ENCODE measurements around the gene TMEM37. TPM values are rescaled to one million over a fixed set of nuclear protein-coding genes. Genes with fewer than 3 reads are reported as not detected.

Gene TMEM37
- total and polyA plus RNA-seq, 2 of the 8 experiments (the other 6 are each of a cell fraction or from before 2014, with no cell fraction given), result 11.0 to 16.2 TPM

- peaks cover 11% of the 10 kb centered on the region; the same call in 1 of the 2 replicates for H3K23me2 ChIP-seq (ENCODE audit: low read depth, low read length)
- peaks cover 0 to 2% of the 10 kb centered on the region in 2 experiments for H4K20me1 ChIP-seq (replicated peaks in 1 of 2; ENCODE audit: control insufficient read depth in 1 of 2, insufficient read depth in 2 of 2, low read length in 2 of 2)
- ChIA-PET POLR2A (ENCODE audit: partially characterized antibody) (interaction anchor here (1.0 to 4.2 kb wide), 3 partner anchors 12 to 16 kb away, joined by 4 to 22 read pairs (median 5); no protein-coding TSS in a partner anchor), CTCF (ENCODE audit: partially characterized antibody) (interaction anchor here (0.8 to 1.4 kb wide), 5 partner anchors 13 to 101 kb away, joined by 3 to 5 read pairs (median 4); no protein-coding TSS in a partner anchor)
- H3K27me3 ChIP-seq (replicated peaks in 1 of 4; ENCODE audit: control insufficient read depth in 3 of 4, extremely low read depth in 1 of 4, insufficient read depth in 3 of 4, low read length in 3 of 4), result peaks cover 0 to 14% (median 8%) of the 10 kb centered on the region in 4 experiments; a peak in 6 of 7 replicates
- no peak overlapping the region for H3K27ac ChIP-seq (ENCODE audit: low read depth, low read length)
- no peak overlapping the region; the same call in 1 of the 2 replicates for H2BK5ac ChIP-seq (ENCODE audit: low read depth, low read length)
- no peaks in the 10 kb centered on the region for H3K79me2 ChIP-seq (ENCODE audit: control insufficient read depth in 1 of 2, insufficient read depth in 2 of 2, low read length in 2 of 2)
- H2BK20ac ChIP-seq (ENCODE audit: low read length), result no peak overlapping the region
- no peak overlapping the region for H3K56ac ChIP-seq (replicated peaks; ENCODE audit: insufficient read length, low read depth, low read length)
- H4K5ac ChIP-seq (ENCODE audit: insufficient read length, low read depth, low read length), result no peak overlapping the region
- H3K9ac ChIP-seq (replicated peaks in 1 of 4; ENCODE audit: extremely low read depth in 1 of 4, low read depth in 3 of 4, low read length in 3 of 4), result no peak overlapping the region
- no peak overlapping the region for H3K4me2 ChIP-seq (ENCODE audit: insufficient read depth in 1 of 2, low read depth in 2 of 2, low read length in 2 of 2)
- H2AK5ac ChIP-seq (ENCODE audit: low read depth, low read length), result no peak overlapping the region
- peaks cover 0 to 28% (median 15%) of the 10 kb centered on the region in 4 experiments; a peak in 6 of 7 replicates for H3K4me1 ChIP-seq (replicated peaks in 1 of 4; ENCODE audit: control insufficient read depth in 3 of 4, insufficient read depth in 4 of 4, low read length in 3 of 4)
- FAIRE-seq, result no peak
- H4K8ac ChIP-seq (ENCODE audit: extremely low read depth, insufficient read depth, low read length), result 0 out of 2 replicates have a peak overlapping the region, but pooled peaks have one; percentile 51
- no peak overlapping the region for H3K18ac ChIP-seq (ENCODE audit: extremely low read depth, low read length)
- H2BK15ac ChIP-seq (ENCODE audit: low read length), result peak overlapping the region; percentile 5; the same call in 1 of the 2 replicates
- no peak for DNase-seq (ENCODE audit: low read depth in 1 of 2, low spot score in 2 of 2)
- H3K9me3 ChIP-seq (ENCODE audit: insufficient read depth in 2 of 2, low read depth in 1 of 2, low read length in 1 of 2), result no peaks in the 10 kb centered on the region
- 91% methylated on average over 5 of the region's 5 CpGs; no CpG with 5 or more reads in 1 of the 2 experiments for WGBS, 2 experiments (ENCODE audit: extremely low coverage in 1 of 2, insufficient coverage in 1 of 2, insufficient read length in 1 of 2, insufficient replicate concordance in 2 of 2, low coverage in 1 of 2, low lambda C conversion rate in 2 of 2, missing lambda C conversion rate in 1 of 2)
- no peak overlapping the region for H3K4ac ChIP-seq (replicated peaks; ENCODE audit: insufficient read length, low read depth, low read length)
- no peak overlapping the region for H3K23ac ChIP-seq (ENCODE audit: insufficient read length)
- H2BK120ac ChIP-seq (replicated peaks; ENCODE audit: low read depth, low read length), result no peak overlapping the region
- H3K4me3 ChIP-seq (ENCODE audit: extremely low read depth in 1 of 4, insufficient read depth in 2 of 4, low read depth in 3 of 4, low read length in 4 of 4), result no peak overlapping the region
- peak overlapping the region; percentile 71; the same call in 1 of the 2 replicates for H2BK12ac ChIP-seq (ENCODE audit: low read depth, low read length)
- no peak overlapping the region for H3K14ac ChIP-seq (ENCODE audit: insufficient read length)
- H2AFZ ChIP-seq (ENCODE audit: low read length), result no peak overlapping the region
- 0 out of 2 replicates have a peak, but pooled peaks cover 2% of the 10 kb centered on the region for H3K79me1 ChIP-seq (ENCODE audit: low read depth, low read length)
- H4K91ac ChIP-seq (replicated peaks; ENCODE audit: insufficient read length, low read length), result no peak overlapping the region
- H3K36me3 ChIP-seq (ENCODE audit: control insufficient read depth in 2 of 4, insufficient read depth in 4 of 4, low read length in 3 of 4), result no peaks in the 10 kb centered on the region
- no peak for TF ChIP-seq RFX5 (IDR thresholded peaks at IDR 0.05; ENCODE audit: borderline replicate concordance, low read depth, low read length)
- TF ChIP-seq NANOG (IDR thresholded peaks at IDR 0.05; ENCODE audit: insufficient read depth, low read depth, low read length, poor library complexity, severe bottlenecking), result no peak
- no peak for TF ChIP-seq FOSL1 (IDR thresholded peaks at IDR 0.05; ENCODE audit: insufficient read depth, low read depth, low read length)
- no peak for TF ChIP-seq CTBP2 (IDR thresholded peaks at IDR 0.05; ENCODE audit: borderline replicate concordance, insufficient read depth, insufficient read length, low read length)
- no peak for TF ChIP-seq TAF7 (optimal IDR thresholded peaks at IDR 0.05; ENCODE audit: borderline replicate concordance, low read depth, low read length)
- TF ChIP-seq SAP30 (IDR thresholded peaks at IDR 0.05; ENCODE audit: insufficient read depth, insufficient replicate concordance, low read length), result no peak
- TF ChIP-seq RNF2 (IDR thresholded peaks at IDR 0.05; ENCODE audit: borderline replicate concordance, low read depth, low read length, missing control alignments, poor library complexity, severe bottlenecking), result no peak
- no peak for TF ChIP-seq POLR2A (IDR thresholded peaks at IDR 0.05; ENCODE audit: control extremely low read depth in 1 of 2, low read depth in 2 of 2, low read length in 2 of 2)
- TF ChIP-seq YY1 (IDR thresholded peaks at IDR 0.05; ENCODE audit: low read depth, low read length), result no peak
- TF ChIP-seq EZH2 (IDR thresholded peaks at IDR 0.05; ENCODE audit: low read depth, low read length, severe bottlenecking), result no peak
- TF ChIP-seq HDAC6 (IDR thresholded peaks at IDR 0.05; ENCODE audit: low read depth, low read length), result no peak
- TF ChIP-seq BACH1 (IDR thresholded peaks at IDR 0.05; ENCODE audit: low read length), result no peak
These were observed 1.6 kb upstream of the TMEM37 start for GRCh38 chr2:119430023-119430498.
